ENCODE results near the gene NFIB.

NFIB gene

GRCh38 chr9:14344053-14344524, 30.1 kb upstream of the NFIB start:
- no peak for DNase-seq

- DNase-seq, result no peak
These were observed 29.5 kb upstream of the NFIB start for GRCh38 chr9:14343261-14344031.

- DNase-seq, result no peak
These were observed 28.8 kb upstream of the NFIB start for GRCh38 chr9:14342736-14343135.

GRCh38 chr9:14341437-14342122, 27.6 kb upstream of the NFIB start:
- DNase-seq, result no peak

GRCh38 chr9:14340994-14341393, 27.1 kb upstream of the NFIB start:
- no peak for DNase-seq

- DNase-seq, result no peak
These were observed 26.4 kb upstream of the NFIB start for GRCh38 chr9:14340219-14340873.

- DNase-seq, result no peak
These were observed 25.8 kb upstream of the NFIB start for GRCh38 chr9:14339746-14340145.

GRCh38 chr9:14337615-14338014, 23.7 kb upstream of the NFIB start:
- no peak for DNase-seq

GRCh38 chr9:14336244-14336643, 22.3 kb upstream of the NFIB start:
- DNase-seq, result no peak

GRCh38 chr9:14331120-14331519, 17.2 kb upstream of the NFIB start:
- no peak for DNase-seq

- no peak for DNase-seq
These were observed 13.1 kb upstream of the NFIB start for GRCh38 chr9:14327036-14327435.

- DNase-seq, result no peak
These were observed 12.4 kb upstream of the NFIB start for GRCh38 chr9:14326264-14326826.

- DNase-seq, result no peak
These were observed 11.2 kb upstream of the NFIB start for GRCh38 chr9:14325147-14325546.

GRCh38 chr9:14323985-14324650, 10.2 kb upstream of the NFIB start:
- DNase-seq, result no peak

- no peak for DNase-seq
These were observed 9.4 kb upstream of the NFIB start for GRCh38 chr9:14323083-14323971.

- DNase-seq, result peak; percentile 60
These were observed 8.5 kb upstream of the NFIB start for GRCh38 chr9:14322211-14323082.

- no peak for DNase-seq
These were observed 7.7 kb upstream of the NFIB start for GRCh38 chr9:14321517-14322130.

GRCh38 chr9:14320271-14321181, 6.6 kb upstream of the NFIB start:
- no peak for DNase-seq

- DNase-seq, result no peak
These were observed 5.1 kb upstream of the NFIB start for GRCh38 chr9:14318934-14319580.
